Skeletal muscle cell (primary cell): ENCODE measurements around the gene TCF23.
"Not testable (repeated sequence)": the region's sequence is repeated elsewhere in the genome, so short reads cannot be mapped to it uniquely, and the experiment has no call there.

Experiments used
- DNase-seq: peaks from one replicate; pipeline ENCODE4 v3.0.0-alpha.2; 2010; ENCODE audit warnings: low read depth
- H3K4me3 ChIP-seq: 2 replicates; pipeline ENCODE4 v1.5.1; 2011; ENCODE audit warnings: low read depth, mild to moderate bottlenecking, control low read depth, low read length, moderate library complexity

TCF23 gene

DNA sequence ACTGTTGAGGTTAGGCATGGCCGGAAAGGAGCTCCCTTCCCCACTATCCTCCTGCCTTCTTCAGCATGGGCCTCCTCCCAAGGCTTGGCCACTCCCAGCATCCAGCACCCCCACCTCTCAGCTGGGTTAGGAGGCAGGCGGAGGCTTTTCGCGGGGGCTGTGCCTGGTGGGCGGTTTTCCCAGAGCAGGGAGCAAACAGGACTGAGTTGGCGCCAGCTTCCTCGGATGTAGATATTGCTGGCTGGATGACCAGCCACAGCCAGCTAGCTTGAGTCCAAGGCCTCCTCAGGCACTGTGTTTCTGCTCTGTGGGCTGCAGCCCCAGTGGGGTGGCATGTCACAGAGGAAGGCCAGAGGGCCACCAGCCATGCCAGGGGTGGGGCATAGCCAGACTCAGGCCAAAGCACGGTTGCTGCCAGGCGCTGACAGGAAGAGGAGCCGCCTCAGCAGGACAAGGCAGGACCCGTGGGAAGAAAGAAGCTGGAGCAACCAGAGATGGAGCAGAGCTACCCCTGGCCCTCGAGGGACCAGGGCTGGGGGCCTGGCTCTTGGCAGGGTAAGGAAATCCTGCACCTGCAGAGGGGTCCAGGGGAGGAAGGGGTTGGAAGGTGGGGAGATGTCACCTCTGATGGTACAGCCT, at the start of gene TCF23:
Gene TCF23 (plus strand): TSS at position 204 of the 639 bp plus-strand sequence. CDS start 130 bp downstream, at position 334.
- no peak for DNase-seq
- no peak within 1 kb of the TSS for H3K4me3 ChIP-seq

DNA sequence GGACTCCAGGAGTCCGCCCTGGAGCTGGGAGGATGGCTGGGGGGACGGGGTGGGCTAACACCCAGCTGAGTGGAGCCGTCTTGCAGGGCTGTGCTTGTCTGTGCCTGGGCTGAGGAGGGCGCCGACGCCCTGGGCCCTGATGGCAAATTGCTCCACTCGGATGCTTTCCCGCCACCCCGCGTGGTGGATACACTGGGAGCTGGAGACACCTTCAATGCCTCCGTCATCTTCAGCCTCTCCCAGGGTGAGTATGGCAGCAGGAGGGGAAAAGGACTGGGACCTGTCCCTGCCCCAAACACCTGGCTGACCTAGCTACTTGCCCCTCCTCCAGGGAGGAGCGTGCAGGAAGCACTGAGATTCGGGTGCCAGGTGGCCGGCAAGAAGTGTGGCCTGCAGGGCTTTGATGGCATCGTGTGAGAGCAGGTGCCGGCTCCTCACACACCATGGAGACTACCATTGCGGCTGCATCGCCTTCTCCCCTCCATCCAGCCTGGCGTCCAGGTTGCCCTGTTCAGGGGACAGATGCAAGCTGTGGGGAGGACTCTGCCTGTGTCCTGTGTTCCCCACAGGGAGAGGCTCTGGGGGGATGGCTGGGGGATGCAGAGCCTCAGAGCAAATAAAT, 49.4 kb upstream of the TCF23 start:
- DNase-seq, result no peak
- H3K4me3 ChIP-seq, result no peak overlapping the region

DNA sequence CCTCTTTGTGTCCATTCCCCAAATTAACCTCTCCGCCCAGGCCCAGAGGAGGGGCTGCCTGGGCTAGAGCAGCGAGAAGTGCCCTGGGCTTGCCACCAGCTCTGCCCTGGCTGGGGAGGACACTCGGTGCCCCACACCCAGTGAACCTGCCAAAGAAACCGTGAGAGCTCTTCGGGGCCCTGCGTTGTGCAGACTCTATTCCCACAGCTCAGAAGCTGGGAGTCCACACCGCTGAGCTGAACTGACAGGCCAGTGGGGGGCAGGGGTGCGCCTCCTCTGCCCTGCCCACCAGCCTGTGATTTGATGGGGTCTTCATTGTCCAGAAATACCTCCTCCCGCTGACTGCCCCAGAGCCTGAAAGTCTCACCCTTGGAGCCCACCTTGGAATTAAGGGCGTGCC, 48.8 kb upstream of the TCF23 start:
- no peak overlapping the region for H3K4me3 ChIP-seq
- DNase-seq, result no peak

GRCh38 chr2:27102329-27102728, 46.5 kb upstream of the TCF23 start:
- no peak overlapping the region for H3K4me3 ChIP-seq
- DNase-seq, result no peak

DNA sequence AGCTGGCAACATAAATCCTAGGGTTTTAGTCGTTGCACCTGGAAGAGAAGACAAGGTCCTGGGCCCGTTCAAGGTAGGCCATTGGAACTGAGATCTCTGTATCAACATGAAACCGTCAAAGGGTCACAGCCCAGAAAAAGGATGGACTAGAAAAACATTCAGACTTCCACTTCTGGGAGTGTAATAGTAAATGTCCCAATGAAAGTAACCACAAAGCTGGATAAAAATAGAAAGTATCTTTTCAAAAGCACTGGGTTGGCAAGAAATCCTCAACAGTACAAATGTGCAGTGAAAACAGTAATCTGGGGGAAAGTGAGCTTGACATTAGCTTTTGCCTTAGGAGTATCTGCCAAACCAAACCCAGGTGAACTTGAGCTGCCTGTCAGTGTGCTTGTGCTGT, 42.8 kb upstream of the TCF23 start:
- DNase-seq, result no peak
- no peak overlapping the region for H3K4me3 ChIP-seq

DNA sequence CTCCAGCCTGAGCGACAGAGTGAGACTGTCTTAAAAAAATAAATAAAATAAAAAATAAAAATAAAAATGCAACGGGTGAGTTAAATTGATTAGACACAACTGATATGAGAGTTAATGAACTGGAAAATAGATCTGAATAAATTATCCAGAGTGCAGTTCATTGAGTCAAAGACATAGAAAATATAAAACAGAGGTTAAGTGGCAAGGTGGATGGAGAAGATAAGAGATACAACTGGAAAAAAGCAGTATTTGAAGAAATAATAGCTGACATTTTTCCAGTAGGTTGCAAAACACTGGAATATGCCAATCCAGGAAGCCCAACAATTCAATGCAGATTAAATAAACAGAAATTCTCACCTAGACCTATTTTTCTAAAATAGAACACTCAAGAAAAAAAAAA, 40.6 kb upstream of the TCF23 start:
- no peak overlapping the region for H3K4me3 ChIP-seq
- DNase-seq, result no peak

GRCh38 chr2:27109083-27109482, 39.7 kb upstream of the TCF23 start:
- DNase-seq, result no peak
- H3K4me3 ChIP-seq, result no peak overlapping the region

DNA sequence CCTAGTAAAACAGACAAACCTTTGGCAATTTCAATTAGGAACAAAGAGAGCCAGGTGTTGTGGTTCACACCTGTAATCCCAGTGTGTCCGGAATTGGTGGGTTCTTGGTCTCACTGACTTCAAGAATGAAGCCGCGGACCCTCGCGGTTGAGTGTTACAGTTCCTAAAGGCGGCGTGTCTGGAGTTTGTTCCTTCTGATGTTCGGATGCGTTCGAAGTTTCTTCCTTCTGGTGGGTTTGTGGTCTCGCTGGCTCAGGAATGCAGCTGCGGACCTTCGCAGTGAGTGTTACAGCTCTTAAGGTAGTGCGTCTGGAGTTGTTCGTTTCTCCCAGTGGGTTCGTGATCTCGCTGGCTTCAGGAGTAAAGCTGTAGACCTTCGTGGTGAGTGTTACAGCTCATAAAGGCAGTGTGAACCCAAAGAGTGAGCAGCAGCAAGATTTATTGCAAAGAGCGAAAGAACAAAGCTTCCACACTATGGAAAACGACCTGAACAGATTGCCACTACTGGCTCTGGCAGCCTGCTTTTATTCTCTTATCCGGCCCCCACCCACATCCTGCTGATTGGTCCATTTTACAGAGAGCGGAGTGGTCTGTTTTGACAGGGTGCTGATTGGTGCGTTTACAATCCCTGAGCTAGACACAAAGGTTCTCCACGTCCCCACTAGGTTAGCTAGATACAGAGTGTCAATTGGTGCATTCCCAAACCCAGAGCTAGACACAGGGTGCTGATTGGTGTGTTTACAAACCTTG, 38.0 kb upstream of the TCF23 start:
- H3K4me3 ChIP-seq, DNase-seq: not testable (repeated sequence)

- not testable (repeated sequence) for H3K4me3 ChIP-seq, DNase-seq
Observed at GRCh38 chr2:27111392-27112078, 37.3 kb upstream of the TCF23 start.

GRCh38 chr2:27115519-27115918, 33.3 kb upstream of the TCF23 start:
- DNase-seq, result no peak

DNA sequence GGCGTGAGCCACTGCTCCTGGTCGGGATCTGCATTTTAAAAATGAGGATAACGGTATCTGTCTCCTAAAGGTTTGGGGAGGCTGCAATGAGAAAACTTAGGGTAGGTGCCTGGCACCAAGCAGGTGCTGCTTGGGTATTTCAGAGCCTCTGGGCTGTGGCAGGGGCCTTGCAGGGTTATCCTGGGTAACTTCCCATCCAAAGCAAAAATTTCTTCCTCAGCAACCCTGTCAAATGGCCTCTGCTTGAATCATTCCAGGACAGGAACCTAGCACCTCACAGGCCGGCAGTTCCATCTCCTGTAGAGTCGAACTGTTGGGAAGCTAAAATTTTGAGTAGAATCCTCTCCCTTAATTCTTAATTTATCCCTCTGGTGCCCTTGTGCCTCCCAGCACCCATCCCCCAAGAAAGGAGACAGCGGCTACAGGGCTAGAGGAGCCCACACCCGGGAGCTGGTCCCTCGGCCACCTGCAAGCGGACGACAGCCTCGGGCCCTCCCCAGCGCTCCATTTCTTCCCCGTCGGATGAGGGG, 30.7 kb upstream of the TCF23 start:
- DNase-seq, result no peak
- H3K4me3 ChIP-seq, result peak overlapping the region; percentile 51

More at GRCh38 chr2:27115519-27115918, 33.3 kb upstream of the TCF23 start:
- no peak overlapping the region for H3K4me3 ChIP-seq

- peak within 1 kb of the TSS; percentile 51 for H3K4me3 ChIP-seq
- DNase-seq, result no peak
Observed at GRCh38 chr2:27118525-27119329, 30.1 kb upstream of the TCF23 start, which contains the start of gene CGREF1. TSS of gene CGREF1 (minus strand) at chr2:27119128. CDS start at chr2:27104366, 14,762 bp downstream.

- H3K4me3 ChIP-seq, result peak overlapping the region; percentile 51
Observed at GRCh38 chr2:27119330-27119670, 29.5 kb upstream of the TCF23 start.

DNA sequence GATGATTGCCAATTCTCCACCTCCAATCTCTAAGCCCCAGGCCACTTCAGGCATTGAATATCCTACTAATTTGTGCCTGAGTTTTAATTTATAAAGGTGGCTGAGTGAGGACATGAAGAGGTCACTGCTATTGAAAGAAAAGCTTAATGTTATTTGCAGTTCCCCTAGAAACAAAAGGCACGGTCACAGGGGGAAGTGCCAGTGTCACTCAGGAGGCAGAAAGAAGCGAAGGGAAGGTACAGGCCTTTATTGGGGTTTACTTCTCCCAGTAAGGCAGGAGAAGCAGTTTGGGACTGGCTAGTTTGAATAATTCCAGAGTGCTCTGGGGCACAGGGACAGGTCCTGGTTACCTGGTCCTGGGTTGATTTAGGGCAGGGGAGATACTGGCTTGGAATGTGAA, 26.9 kb upstream of the TCF23 start:
- H3K4me3 ChIP-seq, result no peak overlapping the region
- no peak for DNase-seq

More at GRCh38 chr2:27119330-27119670, 29.5 kb upstream of the TCF23 start:
- not testable (repeated sequence) for DNase-seq

GRCh38 chr2:27122791-27123190, 26.0 kb upstream of the TCF23 start:
- H3K4me3 ChIP-seq, result no peak overlapping the region
- DNase-seq, result no peak

GRCh38 chr2:27123302-27124150, 25.3 kb upstream of the TCF23 start, which contains the start of gene ABHD1:
TSS of gene ABHD1 (plus strand) at chr2:27123815. CDS start at chr2:27123949, 134 bp downstream.
- DNase-seq, result no peak
- H3K4me3 ChIP-seq, result peak within 1 kb of the TSS; percentile 58

- no peak for DNase-seq
- no peak overlapping the region for H3K4me3 ChIP-seq
Observed at GRCh38 chr2:27125104-27125503, 23.7 kb upstream of the TCF23 start.

DNA sequence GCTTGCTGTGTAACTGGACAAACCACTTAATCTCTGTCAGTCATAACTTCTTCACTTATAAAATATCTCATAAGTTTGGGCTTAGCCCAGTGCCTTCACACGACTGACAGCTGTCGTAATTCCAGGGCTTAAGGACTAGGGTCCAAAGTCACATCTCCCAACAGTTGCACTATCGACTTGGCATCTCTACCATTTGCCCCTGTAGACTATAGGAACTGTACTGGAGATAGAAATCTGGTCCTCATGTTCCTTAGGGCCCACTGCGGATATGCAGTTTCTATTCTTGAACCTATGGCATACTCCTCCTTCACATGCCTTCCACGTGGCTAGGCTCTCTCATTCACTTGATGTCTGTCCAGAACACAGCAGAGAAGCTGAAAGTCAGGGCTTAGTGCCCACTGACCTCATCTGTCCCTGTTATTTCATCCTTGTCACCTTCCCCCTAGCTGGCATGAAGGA, 22.5 kb upstream of the TCF23 start:
- no peak overlapping the region for H3K4me3 ChIP-seq

More for the DNA sequence above, 22.5 kb upstream of the TCF23 start:
- no peak for DNase-seq
